Endodermal cell (in vitro differentiated cells): ENCODE data around the gene SULT1C4. TPM values are rescaled to one million over a fixed set of nuclear protein-coding genes. Genes with fewer than 3 reads are reported as not detected.

Experiments used
- DNase-seq: peaks from one replicate; pipeline ENCODE4 v3.0.0-alpha.2; 2017
- H3K27ac ChIP-seq: 2 replicates; pipeline ENCODE4 v1.5.1; 2013; ENCODE audit warnings: mild to moderate bottlenecking, low read depth, low read length, moderate library complexity
- H3K27me3 ChIP-seq: 2 replicates; pipeline ENCODE4 v1.6.1; 2013; ENCODE audit warnings: mild to moderate bottlenecking, low read length, moderate library complexity; ENCODE audit not compliant: insufficient read depth, control insufficient read depth, poor library complexity, severe bottlenecking
- H3K36me3 ChIP-seq: 2 replicates; pipeline ENCODE4 v1.7.0; 2013; ENCODE audit warnings: mild to moderate bottlenecking, low read length, moderate library complexity; ENCODE audit not compliant: control insufficient read depth, insufficient read depth
- H3K4me1 ChIP-seq: one replicate; pipeline ENCODE4 v1.7.0; 2013; ENCODE audit warnings: low read length; ENCODE audit not compliant: control insufficient read depth, insufficient read depth
- H3K4me3 ChIP-seq: 2 replicates; pipeline ENCODE4 v1.5.1; 2013; ENCODE audit warnings: mild to moderate bottlenecking, low read length, moderate library complexity
- H3K9ac ChIP-seq: 2 replicates; pipeline ENCODE4 v1.6.1; 2013; ENCODE audit warnings: mild to moderate bottlenecking, low read length, moderate library complexity; ENCODE audit not compliant: poor library complexity, severe bottlenecking; ENCODE audit errors: extremely low read depth
- H3K9me3 ChIP-seq: 2 replicates; pipeline ENCODE4 v1.6.1; 2013; ENCODE audit warnings: mild to moderate bottlenecking, low read length, moderate library complexity; ENCODE audit not compliant: control insufficient read depth
- H3K27ac Mint-ChIP-seq: 2 replicates; pipeline ENCODE4 v1.8.0; 2020; ENCODE audit warnings: mixed read lengths
- H3K27me3 Mint-ChIP-seq: 2 replicates; pipeline ENCODE4 v1.8.0; 2021; ENCODE audit warnings: mild to moderate bottlenecking, mixed read lengths; ENCODE audit not compliant: insufficient read depth
- H3K36me3 Mint-ChIP-seq: 2 replicates; pipeline ENCODE4 v1.8.0; 2020; ENCODE audit warnings: low read depth, mixed read lengths
- H3K4me1 Mint-ChIP-seq: 2 replicates; pipeline ENCODE4 v1.8.0; 2020; ENCODE audit warnings: mixed read lengths
- H3K4me3 Mint-ChIP-seq: 2 replicates; pipeline ENCODE4 v1.8.0; 2020; ENCODE audit warnings: mild to moderate bottlenecking, moderate library complexity, mixed read lengths
- H3K9me3 Mint-ChIP-seq: 2 replicates; pipeline ENCODE4 v1.8.0; 2020; ENCODE audit warnings: mild to moderate bottlenecking, mixed read lengths
- whole genome bisulfite sequencing, 2 experiments: methylation state at CpG; one replicate each; pipeline versions ENCODE4 v1.1.5 to v1.1.7; 2013; ENCODE audit warnings: missing lambda C conversion rate in 2 of 2, mixed read lengths in 1 of 2; ENCODE audit not compliant: insufficient coverage in 1 of 2, insufficient read length in 1 of 2; 5-methylcytosine and 5-hydroxymethylcytosine counted together
- long read RNA-seq, 4 experiments: library from polyadenylated mRNA in 2 of 4; library from RNA in 1 of 4; library from capped mRNA in 1 of 4; stranded (forward) in 3 of 4; unstranded in 1 of 4; transcript quantifications; one replicate each; pipeline ENCODE4 v2.0.0, GENCODE V29; 2020 to 2021; ENCODE audit warnings: inconsistent platforms in 1 of 4
- polyA plus RNA-seq, 2 experiments: library from polyadenylated mRNA; stranded (reverse); fragments of 50-300 nt; gene quantifications; one replicate each; pipeline ENCODE4 v1.2.3, GENCODE V29; 2013
- total RNA-seq, 2 donors: library from RNA; stranded (reverse); fragmentation: NEBNext Ultra II Directional in 1 of 2; extraction: Animal tissue kit (Norgen Biotek cat#: 25700) in 1 of 2; gene quantifications; 2 replicates in 1 of 2; 3 replicates in 1 of 2; pipeline ENCODE4 v1.2.1, GENCODE V29; 2021
- TF ChIP-seq, protein P1 (sequence below): fragments of 200-600 bp; sonication (generic); conservative IDR thresholded peaks from 2 replicates; pipeline ENCODE4 v1.5.0; 2021; ENCODE audit warnings: antibody characterized with exemption, mild to moderate bottlenecking

Gene SULT1C4
- total RNA-seq = 1 to 10 TPM; 2.4 to 2.7 TPM
- 16.2 TPM for polyA plus RNA-seq (2013, experiment 1 of 2)
- polyA plus RNA-seq (2013, experiment 2 of 2) = 12.8 TPM
- long read RNA-seq, experiment 1 = 0 reads
- long read RNA-seq, experiment 2, partial matches to known transcripts = 0 of 1 reads
- long read RNA-seq, experiment 2, other reads (novel, unspliced or antisense) = 0 of 1 reads
- long read RNA-seq, experiment 3, partial matches to known transcripts = 0 of 3 reads
- long read RNA-seq, experiment 3, other reads (novel, unspliced or antisense) = 1 of 3 reads
- long read RNA-seq, experiment 4 = 0 reads

DNA sequence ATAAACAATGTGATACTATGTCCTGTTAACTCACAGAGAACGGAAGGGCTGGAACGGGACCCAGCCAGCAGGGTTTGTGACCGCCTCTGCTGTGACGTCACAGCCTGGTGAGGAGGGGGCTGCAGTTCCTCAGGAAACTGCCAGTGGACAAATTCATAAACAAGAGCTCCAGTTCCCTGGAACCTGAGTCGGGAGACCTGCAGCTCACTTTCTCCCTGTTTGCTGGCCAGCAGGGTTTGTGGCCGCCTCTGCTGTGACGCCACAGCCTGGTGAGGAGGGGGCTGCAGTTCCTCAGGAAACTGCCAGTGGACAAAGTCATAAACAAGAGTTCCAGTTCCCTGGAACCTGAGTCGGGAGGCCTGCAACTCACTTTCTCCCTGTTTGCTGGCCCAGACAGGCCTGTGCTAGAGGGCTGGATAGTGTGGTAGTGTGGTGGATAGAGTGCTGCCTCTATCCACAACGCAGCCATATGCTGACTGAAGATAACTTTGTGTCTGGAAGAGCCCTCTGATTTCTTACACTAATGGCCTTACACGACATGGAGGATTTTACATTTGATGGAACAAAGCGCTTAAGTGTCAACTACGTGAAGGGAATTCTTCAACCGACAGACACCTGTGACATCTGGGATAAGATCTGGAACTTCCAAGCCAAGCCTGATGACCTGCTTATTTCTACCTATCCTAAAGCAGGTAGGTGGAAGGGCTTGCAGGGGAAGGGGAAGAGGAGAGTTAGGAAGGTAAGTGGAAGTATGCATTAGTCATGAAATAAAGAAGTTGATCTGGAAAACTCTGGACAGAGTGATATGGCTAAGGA lies at the start of gene SULT1C4:
TSS of gene SULT1C4 (plus strand) at position 140 of the 816 bp plus-strand sequence. CDS start at position 524, 384 bp downstream.
- Histone ChIP-seq H3K27ac (peak within 1 kb of the TSS; percentile 19), H3K36me3 (no peaks in the 10 kb centered on the region), H3K4me3 (no peak within 1 kb of the TSS), H3K4me1 (no peaks in the 10 kb centered on the region), H3K9ac (no peak within 1 kb of the TSS), H3K27me3 (no peaks in the 10 kb centered on the region), H3K9me3 (no peaks in the 10 kb centered on the region)
- TF ChIP-seq, protein P1, sequence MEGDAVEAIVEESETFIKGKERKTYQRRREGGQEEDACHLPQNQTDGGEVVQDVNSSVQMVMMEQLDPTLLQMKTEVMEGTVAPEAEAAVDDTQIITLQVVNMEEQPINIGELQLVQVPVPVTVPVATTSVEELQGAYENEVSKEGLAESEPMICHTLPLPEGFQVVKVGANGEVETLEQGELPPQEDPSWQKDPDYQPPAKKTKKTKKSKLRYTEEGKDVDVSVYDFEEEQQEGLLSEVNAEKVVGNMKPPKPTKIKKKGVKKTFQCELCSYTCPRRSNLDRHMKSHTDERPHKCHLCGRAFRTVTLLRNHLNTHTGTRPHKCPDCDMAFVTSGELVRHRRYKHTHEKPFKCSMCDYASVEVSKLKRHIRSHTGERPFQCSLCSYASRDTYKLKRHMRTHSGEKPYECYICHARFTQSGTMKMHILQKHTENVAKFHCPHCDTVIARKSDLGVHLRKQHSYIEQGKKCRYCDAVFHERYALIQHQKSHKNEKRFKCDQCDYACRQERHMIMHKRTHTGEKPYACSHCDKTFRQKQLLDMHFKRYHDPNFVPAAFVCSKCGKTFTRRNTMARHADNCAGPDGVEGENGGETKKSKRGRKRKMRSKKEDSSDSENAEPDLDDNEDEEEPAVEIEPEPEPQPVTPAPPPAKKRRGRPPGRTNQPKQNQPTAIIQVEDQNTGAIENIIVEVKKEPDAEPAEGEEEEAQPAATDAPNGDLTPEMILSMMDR = no peak
- Mint-ChIP-seq H3K27ac (peak within 1 kb of the TSS; percentile 3), H3K27me3 (no peaks in the 10 kb centered on the region), H3K4me3 (peak within 1 kb of the TSS; percentile 34), H3K9me3 (no peaks in the 10 kb centered on the region), H3K36me3 (no peaks in the 10 kb centered on the region), H3K4me1 (peaks cover 26% of the 10 kb centered on the region)
- DNase-seq = peak; percentile 72
- 63 to 74% methylated on average over 11 to 13 of the region's 13 CpGs for WGBS, 2 experiments

DNA sequence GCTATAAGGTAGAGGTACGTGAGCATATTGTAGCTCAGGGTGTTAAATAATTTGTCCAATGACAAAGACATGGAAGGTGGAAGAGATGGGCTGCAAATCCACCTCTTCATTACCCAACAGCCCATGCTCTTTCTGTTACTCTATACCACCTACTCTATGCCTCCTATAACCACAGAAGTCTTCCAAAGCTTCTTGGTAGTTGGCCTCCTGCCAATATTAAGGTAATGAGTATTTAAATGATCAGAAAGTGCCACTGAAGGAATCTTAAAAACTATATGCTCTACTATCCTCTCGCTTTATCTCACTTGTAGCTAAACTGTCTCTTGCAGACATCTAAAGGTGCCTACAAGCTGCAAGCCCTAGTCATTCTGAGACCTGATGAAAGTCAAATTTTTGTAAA lies 48.0 kb upstream of the SULT1C4 start:
- DNase-seq = no peak
- H3K27ac ChIP-seq = no peak overlapping the region
- TF ChIP-seq, protein P1 = no peak
- no peak overlapping the region for H3K9ac ChIP-seq
- H3K36me3 ChIP-seq = no peaks in the 10 kb centered on the region
- H3K4me3 ChIP-seq = no peak overlapping the region
- H3K4me1 ChIP-seq = no peaks in the 10 kb centered on the region
- Mint-ChIP-seq H3K36me3 (no peaks in the 10 kb centered on the region), H3K27me3 (no peaks in the 10 kb centered on the region), H3K4me3 (no peak overlapping the region), H3K27ac (no peak overlapping the region), H3K4me1 (no peaks in the 10 kb centered on the region), H3K9me3 (no peaks in the 10 kb centered on the region)
- WGBS, 2 experiments = 83 to 93% methylated on average over 1 to 2 of the region's 2 CpGs
- no peaks in the 10 kb centered on the region for H3K27me3 ChIP-seq
- no peaks in the 10 kb centered on the region for H3K9me3 ChIP-seq

DNA sequence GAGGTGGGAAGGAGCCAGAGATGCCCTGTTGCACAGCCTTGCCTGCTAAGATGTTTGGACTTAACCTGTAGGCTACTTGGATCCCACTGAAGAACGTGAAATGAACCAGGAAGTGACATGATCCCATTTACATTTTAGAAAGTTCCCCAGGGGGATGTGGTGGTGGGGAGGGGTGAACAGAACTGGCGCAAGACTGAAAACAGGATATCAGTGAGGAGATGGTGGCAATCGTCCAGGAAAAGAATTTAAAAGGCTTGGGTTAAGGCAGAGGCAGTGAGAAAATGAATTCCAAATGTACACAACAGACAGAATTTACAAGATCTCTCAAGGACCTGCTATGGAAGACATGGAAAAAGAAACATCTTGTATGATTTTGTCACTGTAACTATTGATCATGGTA lies 46.8 kb upstream of the SULT1C4 start:
- H3K4me3 Mint-ChIP-seq = no peak overlapping the region
- Histone ChIP-seq H3K27ac (no peak overlapping the region), H3K4me1 (peaks cover 3% of the 10 kb centered on the region), H3K9me3 (no peaks in the 10 kb centered on the region), H3K4me3 (no peak overlapping the region), H3K36me3 (no peaks in the 10 kb centered on the region), H3K9ac (no peak overlapping the region), H3K27me3 (no peaks in the 10 kb centered on the region)
- no peaks in the 10 kb centered on the region for H3K27me3 Mint-ChIP-seq
- H3K9me3 Mint-ChIP-seq = no peaks in the 10 kb centered on the region
- H3K4me1 Mint-ChIP-seq = no peaks in the 10 kb centered on the region
- TF ChIP-seq, protein P1 = no peak
- no peak for DNase-seq
- WGBS, 2 experiments = 87 to 89% methylated on average over 3 of the region's 3 CpGs
- H3K27ac Mint-ChIP-seq = no peak overlapping the region
- no peaks in the 10 kb centered on the region for H3K36me3 Mint-ChIP-seq
